Forelimb muscle (tissue), 1 donor: ENCODE measurements around the gene HSD11B1L. TPM values are rescaled to one million over a fixed set of nuclear protein-coding genes. Genes with fewer than 3 reads are reported as not detected.

ENCODE experiments used
- DNase-seq: peaks from one replicate; pipeline ENCODE4 v3.0.0-alpha.2; 2013; ENCODE audit warnings: low read depth
- polyA plus RNA-seq: library from polyadenylated mRNA; unstranded; fragments of 120-200 nt; gene quantifications from one replicate; pipeline ENCODE4 v1.2.1, GENCODE V29; 2013; ENCODE audit not compliant: insufficient read length

The HSD11B1L gene, protein sequence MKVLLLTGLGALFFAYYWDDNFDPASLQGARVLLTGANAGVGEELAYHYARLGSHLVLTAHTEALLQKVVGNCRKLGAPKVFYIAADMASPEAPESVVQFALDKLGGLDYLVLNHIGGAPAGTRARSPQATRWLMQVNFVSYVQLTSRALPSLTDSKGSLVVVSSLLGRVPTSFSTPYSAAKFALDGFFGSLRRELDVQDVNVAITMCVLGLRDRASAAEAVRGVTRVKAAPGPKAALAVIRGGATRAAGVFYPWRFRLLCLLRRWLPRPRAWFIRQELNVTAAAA
- 4.9 TPM for polyA plus RNA-seq

DNA sequence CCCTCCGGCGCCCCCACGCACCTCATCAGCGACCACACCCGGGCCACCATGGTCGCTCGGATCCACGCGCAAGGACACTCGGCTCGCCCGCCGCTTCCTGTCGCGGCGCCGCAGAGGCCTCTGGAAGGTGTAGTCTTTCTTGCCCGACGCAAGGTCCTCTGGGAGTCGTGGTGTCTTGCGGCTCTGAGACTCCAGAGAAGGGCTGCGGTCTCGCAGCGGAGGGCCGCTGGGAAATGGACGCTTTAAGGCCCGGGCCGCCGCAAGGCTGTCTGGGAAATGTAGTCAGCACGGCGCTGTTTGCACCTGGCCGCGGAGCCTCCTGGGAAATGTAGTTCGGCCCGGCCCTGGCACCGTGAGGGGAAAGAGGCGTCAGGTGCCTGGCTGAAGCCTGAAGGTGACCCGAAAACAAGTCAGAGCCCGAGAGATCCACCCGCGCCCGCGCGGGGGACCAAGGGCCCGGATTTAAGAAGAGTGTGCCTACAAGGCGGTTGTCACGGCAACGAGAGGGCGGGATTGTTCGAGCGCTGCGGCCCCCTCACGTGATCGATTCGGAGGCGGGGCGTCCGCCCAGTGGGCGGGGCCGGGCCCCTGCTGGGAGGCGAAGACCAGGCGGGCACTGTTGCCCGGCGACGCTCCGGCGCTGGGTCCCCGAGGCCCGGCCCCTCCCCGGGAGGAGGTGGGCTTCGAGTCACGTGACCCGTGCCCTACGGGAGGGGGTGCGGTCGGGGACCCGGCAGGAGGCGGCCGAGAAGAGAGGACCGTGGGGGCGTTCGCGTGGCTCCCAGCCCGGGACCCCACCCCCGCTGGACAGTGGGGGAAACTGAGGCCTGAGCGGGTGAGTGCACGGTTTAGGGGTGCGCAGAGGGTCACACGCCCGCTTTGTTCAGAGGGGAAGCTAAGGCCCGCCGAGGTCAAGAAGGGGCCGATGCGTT is at the start of gene HSD11B1L, which contains the start of gene MICOS13:
HSD11B1L (plus strand) TSS at position 591 of the 932 bp plus-strand sequence. CDS start 3,806 bp downstream, outside the sequence.
MICOS13 (minus strand) TSS at position 80 of the 932 bp plus-strand sequence; CDS start at position 50, 30 bp downstream.
- DNase-seq, result peak; percentile 95

DNA sequence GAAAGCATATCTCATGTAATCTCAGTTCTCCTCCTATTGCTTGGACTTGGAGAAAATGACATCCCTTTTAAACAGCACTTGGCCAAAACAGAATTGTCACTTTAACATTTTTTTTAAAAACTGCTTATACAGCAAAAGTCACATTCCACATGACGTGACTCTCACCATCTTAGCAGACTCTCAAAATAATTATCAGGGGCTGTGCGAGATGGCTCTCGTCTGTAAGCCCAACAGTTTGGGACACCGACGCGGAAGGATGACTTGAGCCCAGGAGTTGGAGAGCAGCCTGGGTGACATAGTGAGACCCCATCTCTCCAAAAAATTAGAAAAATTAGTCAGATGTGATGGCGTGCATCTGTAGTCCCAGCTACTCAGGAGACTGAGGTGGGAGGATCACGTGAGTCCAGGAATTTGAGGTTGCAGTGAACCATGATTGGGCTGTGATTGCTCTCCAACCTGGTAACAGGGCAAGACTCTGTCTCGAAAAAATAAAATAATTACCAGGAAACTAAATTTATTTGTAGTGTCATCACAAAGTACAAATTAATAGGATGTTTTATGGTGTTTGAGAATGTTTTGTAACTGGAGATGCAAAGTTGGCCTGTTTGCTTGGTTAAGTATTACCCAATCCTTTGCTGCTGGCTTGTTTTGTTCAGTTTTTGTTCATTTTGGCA is 49.1 kb upstream of the HSD11B1L start:
- no peak for DNase-seq

DNA sequence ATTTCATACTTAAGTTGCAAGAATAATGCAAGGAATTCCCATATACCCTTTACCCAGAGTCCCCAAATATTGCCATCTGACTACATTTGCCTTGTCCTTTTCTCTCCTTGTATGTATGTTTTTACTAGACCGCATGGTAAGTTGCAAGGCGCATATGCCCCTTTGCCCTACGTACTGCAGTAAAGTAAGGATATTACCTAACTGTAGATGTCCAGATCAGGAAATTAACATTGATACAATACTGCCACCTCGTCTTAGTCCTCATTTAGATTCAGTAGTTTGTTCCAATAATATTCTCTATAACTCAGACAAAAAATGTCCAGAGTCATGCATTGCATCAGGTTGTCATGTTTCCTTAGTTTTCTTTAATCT is 48.6 kb upstream of the HSD11B1L start:
- DNase-seq, result no peak

DNA sequence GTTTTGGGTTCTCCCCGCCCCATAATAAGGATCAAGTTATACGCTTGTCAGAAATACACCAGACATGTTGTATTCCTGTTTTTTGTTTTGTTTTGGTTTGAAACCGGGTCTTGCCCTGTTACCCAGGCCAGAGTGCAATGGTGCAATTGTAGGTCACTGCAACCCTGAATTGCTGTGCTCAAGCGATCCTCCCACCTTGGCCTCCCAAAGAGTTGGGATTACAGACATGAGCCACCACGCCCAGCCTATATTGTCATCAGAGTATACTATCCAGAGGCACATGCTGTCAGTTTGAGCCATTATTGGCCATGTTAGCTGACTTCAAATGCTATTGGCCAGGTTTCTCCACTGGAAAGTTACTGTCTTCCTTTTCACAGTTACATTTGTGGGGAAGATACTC is 48.2 kb upstream of the HSD11B1L start:
- no peak for DNase-seq

DNA sequence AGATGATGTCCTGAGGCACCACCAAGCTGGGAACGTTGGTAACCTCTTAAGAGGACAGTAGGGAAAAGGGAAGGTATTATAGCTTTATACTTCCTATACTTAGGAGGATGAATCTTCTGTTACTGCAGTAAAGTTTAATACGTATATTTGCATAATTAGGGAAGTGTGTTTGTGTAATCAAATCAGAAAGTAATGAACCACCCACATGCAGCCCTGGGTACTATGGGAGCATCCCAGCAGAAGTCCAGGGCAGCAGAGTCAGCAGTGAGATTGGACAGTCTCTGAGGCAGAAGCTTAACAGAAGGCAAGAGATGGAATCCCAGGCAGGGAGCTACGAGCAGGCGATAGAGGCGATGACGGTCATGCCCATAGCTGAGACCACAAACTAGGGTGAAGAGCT is 45.4 kb upstream of the HSD11B1L start:
- DNase-seq, result no peak

DNA sequence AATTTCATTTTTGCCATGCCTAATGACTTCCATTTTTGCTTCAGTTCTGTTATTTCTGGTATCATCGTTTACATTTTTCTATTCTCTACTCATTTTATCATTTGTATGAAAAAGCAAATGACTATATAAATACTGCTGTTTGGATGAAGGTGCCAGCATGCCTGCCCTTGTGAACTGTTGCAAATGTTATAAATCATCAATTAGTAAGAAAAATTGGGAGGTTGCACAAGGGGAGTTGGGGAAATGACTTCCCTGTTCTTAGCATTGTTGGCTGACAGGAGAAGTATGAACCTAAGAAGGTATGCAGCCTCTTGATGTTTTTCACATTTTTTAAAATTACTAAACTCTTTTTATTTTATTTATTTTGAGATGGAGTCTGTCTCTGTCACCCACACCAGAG is 42.9 kb upstream of the HSD11B1L start:
- no peak for DNase-seq

DNA sequence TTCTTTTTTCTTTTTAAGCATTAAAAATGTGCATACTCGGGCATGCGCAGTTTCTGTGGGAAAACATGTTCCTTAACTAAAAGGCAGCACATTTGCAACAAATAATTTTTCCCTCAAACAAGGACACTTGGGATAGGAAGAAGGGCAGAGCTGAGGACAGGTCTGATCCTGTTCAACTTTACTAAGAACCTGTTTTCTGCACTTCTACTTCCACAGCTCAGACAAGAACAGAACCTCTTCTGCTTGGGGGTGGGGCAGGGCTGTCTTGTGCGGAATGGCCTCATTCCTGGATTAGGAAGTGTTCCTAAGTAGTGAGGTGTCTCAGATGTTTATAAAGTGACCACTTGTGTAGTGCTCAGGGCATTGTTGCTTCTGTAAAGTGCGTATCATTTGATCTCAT is 39.7 kb upstream of the HSD11B1L start:
- no peak for DNase-seq

DNA sequence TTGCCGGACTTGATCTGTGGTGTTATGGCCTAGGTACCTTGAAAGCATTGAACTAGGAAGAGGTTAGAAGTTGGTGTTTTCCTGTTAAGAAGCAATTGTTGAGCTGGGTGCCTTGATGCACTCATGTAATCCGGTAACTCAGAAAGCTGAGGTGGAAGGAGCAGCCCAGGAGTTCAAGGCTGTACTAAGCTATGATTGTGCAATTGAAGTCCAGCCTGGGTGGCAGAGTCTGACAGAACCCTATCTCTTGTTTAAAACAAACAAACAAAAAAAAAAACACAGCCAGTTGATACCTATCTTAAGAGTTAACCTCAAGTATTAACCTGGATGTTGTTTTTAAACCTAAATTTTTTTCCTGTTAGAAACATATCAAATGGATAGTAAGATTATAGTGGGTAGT is 38.6 kb upstream of the HSD11B1L start:
- no peak for DNase-seq

DNA sequence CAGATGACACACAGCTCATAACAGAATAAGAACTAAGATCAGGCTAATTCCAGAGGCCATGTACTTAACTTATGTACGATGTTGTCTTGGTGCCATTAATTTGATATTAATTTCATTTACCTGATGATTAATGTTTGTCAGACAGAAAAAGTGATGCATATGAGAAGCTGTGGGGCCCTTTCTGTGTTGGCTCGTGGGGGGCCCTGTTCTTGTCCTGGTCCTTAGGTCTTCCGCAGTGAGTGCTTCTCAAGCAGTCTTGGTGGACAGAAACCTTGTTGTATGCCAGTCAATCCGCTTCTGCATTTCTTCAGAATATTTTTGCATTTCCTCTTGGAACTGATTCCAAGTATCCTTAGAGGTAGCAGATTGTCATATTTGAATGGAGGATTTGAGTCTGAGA is 37.8 kb upstream of the HSD11B1L start:
- no peak for DNase-seq

DNA sequence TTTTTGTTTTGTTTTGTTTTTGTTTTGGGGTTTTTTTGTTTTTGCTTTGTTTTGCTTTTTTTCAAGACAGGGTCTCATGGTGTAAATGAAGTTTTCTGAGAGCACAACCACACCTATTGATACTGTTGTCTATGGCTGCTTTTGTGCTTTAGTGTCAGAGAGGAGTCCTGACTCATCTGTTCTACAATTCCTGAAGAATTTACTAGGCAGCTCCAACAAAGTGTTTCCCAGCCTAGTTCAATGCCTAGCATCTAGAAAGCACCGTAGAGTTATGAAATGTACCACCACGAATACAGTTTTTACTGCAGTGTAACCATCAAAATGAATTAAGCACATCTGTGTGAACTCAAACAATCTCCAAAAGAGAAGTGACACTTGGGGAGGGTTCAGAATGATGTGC is 36.8 kb upstream of the HSD11B1L start:
- DNase-seq, result no peak

DNA sequence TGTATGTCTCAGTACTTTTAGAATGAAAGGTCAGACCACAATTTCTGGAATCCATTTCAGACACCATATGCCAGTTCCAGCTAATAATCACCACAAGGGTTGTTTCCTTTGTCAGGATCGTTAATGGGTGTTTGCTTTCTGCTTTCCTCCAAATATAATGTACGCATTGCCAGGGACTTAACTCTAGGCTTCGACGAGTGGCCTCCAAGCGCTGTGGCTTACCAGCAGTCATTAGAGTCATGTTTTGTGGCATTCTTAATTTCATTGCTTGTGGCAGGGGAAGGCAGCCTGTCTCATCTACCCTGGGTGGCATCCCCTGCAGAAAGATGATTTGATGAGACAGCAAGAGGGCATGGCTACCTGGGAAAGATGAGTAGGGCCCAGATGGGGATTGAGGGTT is 35.4 kb upstream of the HSD11B1L start:
- DNase-seq, result no peak

DNA sequence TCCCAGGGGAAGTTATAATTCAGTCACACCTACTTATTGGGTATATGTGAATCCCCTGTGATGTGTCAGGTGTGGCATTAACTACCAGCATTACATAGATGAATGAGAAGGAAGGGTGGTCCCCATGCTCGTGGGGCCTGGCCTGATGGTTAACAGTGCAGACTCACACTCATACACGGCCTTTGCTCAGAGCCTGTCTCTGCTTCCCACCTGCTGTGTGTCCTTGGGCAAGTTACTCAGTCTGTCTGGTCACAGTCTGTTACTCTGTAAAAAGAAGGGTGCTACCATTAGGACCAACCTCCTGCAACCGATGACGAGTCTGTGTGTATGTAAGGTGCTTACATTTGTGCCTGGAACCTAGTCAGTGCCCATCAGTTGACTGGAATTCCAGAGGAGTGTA is 34.1 kb upstream of the HSD11B1L start:
- DNase-seq, result no peak

DNA sequence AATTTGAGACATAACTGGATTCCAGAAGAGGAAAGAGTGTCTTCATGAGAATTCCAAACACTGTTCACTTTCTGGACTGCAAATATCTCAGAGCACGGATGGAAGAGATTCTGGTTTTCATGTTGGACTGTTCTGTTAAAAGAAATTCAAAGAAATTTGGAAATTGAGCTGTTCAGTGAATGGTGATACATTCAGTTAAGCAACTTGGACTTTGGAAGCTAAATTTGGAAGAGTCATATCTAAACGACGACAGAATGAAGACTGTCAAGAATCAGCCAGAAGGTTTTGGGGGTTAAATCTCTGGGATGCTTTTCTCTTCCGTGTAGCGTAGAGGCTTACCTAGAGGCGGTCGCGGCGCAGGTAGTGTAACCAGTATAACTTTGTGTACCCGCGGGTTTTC is 32.4 kb upstream of the HSD11B1L start:
- no peak for DNase-seq

DNA sequence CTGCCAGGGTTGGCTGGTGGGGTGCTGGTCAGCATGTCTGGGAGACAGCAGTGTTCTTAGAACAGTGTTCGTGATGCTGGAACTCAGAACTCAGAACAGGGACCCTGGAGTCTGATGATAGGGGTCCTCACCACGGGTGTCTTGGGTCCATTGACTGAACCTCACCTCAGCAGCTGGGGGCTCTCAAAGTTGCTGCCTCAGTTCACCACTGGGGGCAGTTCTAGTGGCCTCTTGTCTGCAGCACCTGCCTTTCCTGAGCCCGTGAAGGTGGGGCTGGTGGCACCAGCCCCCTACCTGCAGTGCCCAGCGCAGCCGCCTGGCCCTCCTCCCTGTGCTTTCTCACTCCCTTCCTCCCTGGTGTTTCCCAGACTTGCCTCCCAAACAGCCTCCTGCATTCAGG is 29.5 kb upstream of the HSD11B1L start:
- DNase-seq, result no peak

DNA sequence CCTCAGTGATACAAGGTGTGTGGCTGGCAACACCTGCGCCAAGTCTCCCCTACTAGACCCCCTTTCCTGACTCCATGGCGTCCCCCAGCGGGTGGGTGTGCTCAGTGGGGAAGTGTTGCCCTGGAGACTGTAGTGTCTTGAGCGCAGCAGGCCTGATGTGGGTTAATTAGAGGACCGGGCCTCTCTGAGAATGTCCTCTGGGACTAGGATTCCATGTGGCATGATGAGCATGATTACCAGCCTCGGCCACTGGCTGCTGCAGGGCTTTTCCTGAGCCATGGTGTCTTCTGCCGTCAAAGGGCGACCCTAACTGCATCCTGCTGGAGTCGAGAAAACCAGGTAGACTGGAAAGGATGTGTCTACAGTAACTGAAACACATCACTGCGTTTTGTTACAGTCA is 28.6 kb upstream of the HSD11B1L start:
- DNase-seq, result no peak

DNA sequence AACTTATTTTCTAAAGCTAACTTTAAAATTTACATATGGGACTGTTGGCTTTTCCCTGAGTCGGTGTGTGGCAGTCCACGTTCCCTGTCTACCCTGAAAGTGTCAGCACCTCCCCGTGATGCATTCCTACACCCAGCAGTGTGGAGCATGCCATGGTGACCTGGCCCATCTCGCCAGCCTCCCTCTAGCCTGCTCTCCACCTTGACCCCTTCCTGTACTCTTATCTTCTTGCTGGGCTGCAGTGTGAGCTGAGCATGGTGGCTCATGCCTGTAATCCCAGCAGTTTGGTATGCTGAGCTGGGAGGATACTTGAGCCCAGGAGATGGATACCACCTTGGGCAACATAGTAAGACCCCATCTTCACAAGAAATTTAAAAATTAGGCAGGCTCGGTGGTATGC is 25.9 kb upstream of the HSD11B1L start:
- DNase-seq, result no peak

DNA sequence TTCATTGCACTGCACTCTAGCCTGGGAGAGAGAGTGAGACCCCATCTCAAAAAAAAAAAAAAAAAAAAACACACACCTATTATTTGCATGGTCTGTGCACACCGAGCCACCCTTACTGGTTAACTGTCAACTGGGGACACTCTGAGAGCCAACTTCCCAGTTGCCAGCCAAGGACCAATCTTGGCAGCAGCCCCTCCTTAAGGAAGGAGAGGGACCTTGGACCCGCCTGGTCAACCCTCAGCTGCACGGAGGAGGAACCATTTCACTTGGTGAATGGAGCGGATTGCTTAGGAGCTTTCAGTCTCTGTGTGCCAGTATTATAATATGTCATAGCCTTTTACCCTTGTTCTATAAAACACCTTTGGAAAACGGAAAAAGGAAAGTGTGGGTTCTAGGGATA is 25.4 kb upstream of the HSD11B1L start:
- no peak for DNase-seq

DNA sequence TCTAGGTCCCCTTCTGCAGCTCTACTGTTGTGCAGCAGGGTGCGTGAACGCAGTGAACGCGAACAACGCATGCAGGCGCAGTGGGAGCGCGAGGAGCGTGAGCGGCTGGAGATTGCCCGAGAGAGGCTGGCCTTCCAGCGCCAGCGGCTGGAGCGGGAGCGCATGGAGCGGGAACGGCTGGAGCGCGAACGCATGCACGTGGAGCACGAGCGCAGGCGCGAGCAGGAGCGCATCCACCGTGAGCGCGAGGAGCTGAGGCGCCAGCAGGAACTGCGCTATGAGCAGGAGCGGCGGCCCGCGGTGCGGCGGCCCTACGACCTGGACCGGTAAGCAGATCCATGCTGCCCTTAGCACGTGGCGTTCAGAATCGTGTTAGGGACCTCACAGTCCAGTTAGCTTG is 19.3 kb upstream of the HSD11B1L start:
- DNase-seq, result no peak

DNA sequence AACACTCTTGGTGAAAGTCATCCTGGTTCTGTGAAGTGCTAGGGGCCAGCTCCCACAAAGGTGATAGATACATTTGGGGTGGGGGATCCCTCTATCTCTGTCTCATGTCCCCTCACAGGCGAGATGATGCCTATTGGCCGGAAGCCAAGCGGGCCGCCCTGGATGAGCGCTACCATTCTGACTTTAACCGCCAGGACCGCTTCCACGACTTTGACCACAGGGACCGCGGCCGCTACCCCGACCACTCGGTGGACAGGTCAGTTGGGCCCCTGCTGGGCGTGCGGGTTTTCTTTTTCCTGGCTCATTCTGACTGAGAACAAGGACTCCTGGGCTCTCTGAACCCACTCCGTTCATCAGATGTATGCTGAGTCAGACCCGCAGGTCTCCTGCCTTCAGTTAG is 16.9 kb upstream of the HSD11B1L start:
- no peak for DNase-seq

DNA sequence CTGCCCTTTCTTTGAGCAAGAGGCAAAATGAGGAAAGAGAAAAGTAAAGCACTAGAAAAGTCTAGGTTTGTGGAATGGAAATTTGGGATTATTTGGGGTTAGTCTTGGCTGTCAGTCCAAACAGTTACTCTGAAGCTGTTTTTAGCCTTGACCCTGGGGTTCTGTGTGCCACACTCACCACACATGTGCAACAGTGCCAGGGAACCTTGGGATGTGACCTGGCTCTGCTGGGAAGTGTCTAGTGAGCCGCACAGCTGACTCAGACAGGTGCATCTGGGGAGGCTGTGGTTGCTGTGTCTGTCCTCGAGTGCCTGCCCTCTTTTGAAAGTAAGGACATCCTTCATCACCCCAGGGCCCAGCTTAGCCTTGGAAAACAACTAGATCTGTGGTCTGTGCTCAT is 16.3 kb upstream of the HSD11B1L start:
- no peak for DNase-seq

DNA sequence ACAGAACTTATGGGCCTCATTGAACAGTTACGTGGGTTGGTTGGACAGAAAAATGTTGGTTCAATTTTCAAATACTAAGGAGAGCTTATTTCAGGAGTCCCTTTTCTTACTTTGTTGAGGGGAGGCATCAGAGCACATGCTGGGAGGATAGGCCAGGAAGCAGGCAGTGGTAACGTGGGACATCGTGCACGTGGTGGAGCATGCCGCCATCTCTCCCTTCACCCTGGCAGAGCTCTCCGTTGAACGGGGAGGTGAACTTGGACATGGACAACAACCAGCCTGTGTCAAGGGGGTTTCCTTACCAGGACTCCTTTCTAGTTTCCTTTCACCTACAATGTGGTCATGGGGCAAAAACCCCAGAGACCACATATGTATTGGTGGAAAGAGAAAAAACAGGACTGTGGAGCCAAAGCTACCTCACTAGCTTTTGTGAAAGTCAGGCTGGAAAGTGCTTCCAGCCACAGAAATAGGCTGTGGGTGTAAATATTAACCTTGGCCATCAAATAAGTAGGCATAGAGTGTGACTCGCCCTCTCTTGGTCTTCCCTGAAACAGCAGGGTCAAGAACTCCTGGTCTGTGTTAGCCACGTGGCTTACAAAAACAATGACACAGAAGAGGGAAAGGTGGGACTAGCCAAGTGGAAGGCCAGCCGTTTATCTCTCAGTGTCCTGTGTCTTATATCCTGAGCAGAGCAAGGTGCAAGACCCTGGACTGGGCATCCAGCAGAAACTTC is 14.9 kb upstream of the HSD11B1L start:
- no peak for DNase-seq
